SKM-1 treated with dmso at 0.1 percent for 144 hours (cell line): Measurements from ENCODE around the gene C9orf78.

Experiments used
- DNase-seq: peaks from one replicate; lab custom pipeline; 2025; ENCODE audit not compliant: unreplicated experiment; lab: John Stamatoyannopoulos, UW

Gene C9orf78

GRCh38 chr9:129845373-129845772 lies 10.3 kb upstream of the C9orf78 start:
- no peak for DNase-seq

- no peak for DNase-seq
Measured at GRCh38 chr9:129841071-129841470, 6.0 kb upstream of the C9orf78 start.

- no peak for DNase-seq
Measured at GRCh38 chr9:129840034-129840433, 5.0 kb upstream of the C9orf78 start.

GRCh38 chr9:129839324-129840023 lies 4.4 kb upstream of the C9orf78 start:
- DNase-seq, result no peak

GRCh38 chr9:129838707-129839259 lies 3.7 kb upstream of the C9orf78 start:
- DNase-seq, result no peak

GRCh38 chr9:129836311-129837007 lies 1.4 kb upstream of the C9orf78 start:
- peak; percentile 18 for DNase-seq

- DNase-seq, result no peak
Measured at GRCh38 chr9:129835860-129836223, 767 bp upstream of the C9orf78 start.

- DNase-seq, result no peak
Measured at GRCh38 chr9:129834489-129835127, 467 bp downstream of the C9orf78 start.

GRCh38 chr9:129832982-129833381 lies 2.1 kb downstream of the C9orf78 start:
- no peak for DNase-seq

GRCh38 chr9:129828969-129829368 lies 6.1 kb downstream of the C9orf78 start:
- DNase-seq, result no peak

- DNase-seq, result no peak
Measured at GRCh38 chr9:129828051-129828450, 7.0 kb downstream of the C9orf78 start.

GRCh38 chr9:129826759-129827158 lies 8.3 kb downstream of the C9orf78 start:
- no peak for DNase-seq

- no peak for DNase-seq
Measured at GRCh38 chr9:129826344-129826743, 8.7 kb downstream of the C9orf78 start.

- DNase-seq, result peak; percentile 93
Measured at GRCh38 chr9:129823935-129824601, 11.0 kb downstream of the C9orf78 start, which contains the start of gene TOR1A. Gene TOR1A (minus strand): TSS chr9:129824136. CDS start chr9:129824085, 51 bp downstream.

GRCh38 chr9:129823542-129823934 lies 11.5 kb downstream of the C9orf78 start:
- no peak for DNase-seq

GRCh38 chr9:129822898-129823541 lies 12.1 kb downstream of the C9orf78 start:
- peak; percentile 67 for DNase-seq

GRCh38 chr9:129816501-129817435 lies 18.3 kb downstream of the C9orf78 start:
- peak; percentile 93 for DNase-seq

GRCh38 chr9:129815278-129815677 lies 19.8 kb downstream of the C9orf78 start:
- no peak for DNase-seq

GRCh38 chr9:129814432-129815223 lies 20.4 kb downstream of the C9orf78 start:
- no peak for DNase-seq
